ENCODE results near the gene KCNJ12. TPM values are rescaled to one million over a fixed set of nuclear protein-coding genes. Genes with fewer than 3 reads are reported as not detected.
A peak's percentile ranks its signal among the peaks of the same experiment; 100 is the strongest.
"Not testable (repeated sequence)": the region's sequence is repeated elsewhere in the genome, so short reads cannot be mapped to it uniquely, and the experiment has no call there.

KCNJ12 gene
- total RNA-seq, 1 experiment from 2014 or later, result 3.9 TPM

- DNase-seq (ENCODE audit: low spot score); in situ Hi-C loops (cut with HindIII; ENCODE audit: low sequenced_read_pairs): not testable (repeated sequence)
These were observed 50.7 kb downstream of the KCNJ12 start for GRCh38 chr17:21426876-21427275.

GRCh38 chr17:21427727-21428126 is 51.6 kb downstream of the KCNJ12 start:
- in situ Hi-C loops (cut with HindIII; ENCODE audit: low sequenced_read_pairs); DNase-seq (ENCODE audit: low spot score): not testable (repeated sequence)

GRCh38 chr17:21428752-21429424 is 52.7 kb downstream of the KCNJ12 start:
- in situ Hi-C loops (cut with HindIII; ENCODE audit: low sequenced_read_pairs); DNase-seq (ENCODE audit: low spot score): not testable (repeated sequence)

GRCh38 chr17:21429921-21430628 is 53.9 kb downstream of the KCNJ12 start:
- DNase-seq (ENCODE audit: low spot score); in situ Hi-C loops (cut with HindIII; ENCODE audit: low sequenced_read_pairs): not testable (repeated sequence)

GRCh38 chr17:21433971-21434370 is 57.8 kb downstream of the KCNJ12 start:
- DNase-seq (ENCODE audit: low spot score); in situ Hi-C loops (cut with HindIII; ENCODE audit: low sequenced_read_pairs): not testable (repeated sequence)

- DNase-seq (ENCODE audit: low spot score); in situ Hi-C loops (cut with HindIII; ENCODE audit: low sequenced_read_pairs): not testable (repeated sequence)
These were observed 58.8 kb downstream of the KCNJ12 start for GRCh38 chr17:21434976-21435375.

GRCh38 chr17:21436481-21436880 is 60.3 kb downstream of the KCNJ12 start:
- in situ Hi-C loops (cut with HindIII; ENCODE audit: low sequenced_read_pairs); DNase-seq (ENCODE audit: low spot score): not testable (repeated sequence)

GRCh38 chr17:21436883-21437836 is 61.0 kb downstream of the KCNJ12 start:
- in situ Hi-C loops (cut with HindIII; ENCODE audit: low sequenced_read_pairs); DNase-seq (ENCODE audit: low spot score): not testable (repeated sequence)

- in situ Hi-C loops (cut with HindIII; ENCODE audit: low sequenced_read_pairs); DNase-seq (ENCODE audit: low spot score): not testable (repeated sequence)
These were observed 62.3 kb downstream of the KCNJ12 start for GRCh38 chr17:21438316-21439014.

- in situ Hi-C loops (cut with HindIII; ENCODE audit: low sequenced_read_pairs); DNase-seq (ENCODE audit: low spot score): not testable (repeated sequence)
These were observed 62.8 kb downstream of the KCNJ12 start for GRCh38 chr17:21439015-21439336.

- DNase-seq (ENCODE audit: low spot score), result no peak
- in situ Hi-C loops (cut with HindIII; ENCODE audit: low sequenced_read_pairs), result no loop called here
These were observed 69.0 kb downstream of the KCNJ12 start for GRCh38 chr17:21445091-21445650.

- DNase-seq (ENCODE audit: low spot score); in situ Hi-C loops (cut with HindIII; ENCODE audit: low sequenced_read_pairs): not testable (repeated sequence)
These were observed 71.4 kb downstream of the KCNJ12 start for GRCh38 chr17:21447552-21447951.

GRCh38 chr17:21449891-21450290 is 73.7 kb downstream of the KCNJ12 start:
- DNase-seq (ENCODE audit: low spot score); in situ Hi-C loops (cut with HindIII; ENCODE audit: low sequenced_read_pairs): not testable (repeated sequence)

GRCh38 chr17:21451975-21452374 is 75.8 kb downstream of the KCNJ12 start:
- in situ Hi-C loops (cut with HindIII; ENCODE audit: low sequenced_read_pairs), result no loop called here
- DNase-seq (ENCODE audit: low spot score), result no peak

- in situ Hi-C loops (cut with HindIII; ENCODE audit: low sequenced_read_pairs), result no loop called here
- DNase-seq (ENCODE audit: low spot score), result peak; percentile 75
These were observed 76.4 kb downstream of the KCNJ12 start for GRCh38 chr17:21452377-21453143.

GRCh38 chr17:21453144-21453898 is 77.2 kb downstream of the KCNJ12 start:
- in situ Hi-C loops (cut with HindIII; ENCODE audit: low sequenced_read_pairs), result no loop called here
- DNase-seq (ENCODE audit: low spot score), result no peak

- in situ Hi-C loops (cut with HindIII; ENCODE audit: low sequenced_read_pairs); DNase-seq (ENCODE audit: low spot score): not testable (repeated sequence)
These were observed 77.8 kb downstream of the KCNJ12 start for GRCh38 chr17:21454006-21454405.

All from G401 (cell line).